Adrenal gland (tissue), 5 donors: ENCODE measurements around the gene TMEM74B.

Experiments used
- CTCF ChIP-seq, 6 experiments: fragments of 450-650 bp in 4 of 6; fragments of 200-600 bp in 2 of 6; sonication (generic) in 1 of 6; IDR thresholded peaks; 1 replicate in 5 of 6; 2 replicates in 1 of 6; pipeline versions ENCODE4 v1.5.1 to v1.8.0; 2016 to 2021; ENCODE audit warnings: antibody characterized with exemption in 6 of 6, mild to moderate bottlenecking in 2 of 6, moderate library complexity in 1 of 6
- POLR2A ChIP-seq, 2 donors: fragments of 450-650 bp; IDR thresholded peaks; one replicate each; pipeline ENCODE4 v1.6.1; 2017; ENCODE audit warnings: antibody characterized with exemption in 2 of 2, mild to moderate bottlenecking in 2 of 2, moderate library complexity in 1 of 2
- donor health status: DM: no; HTN: no; CAD: no.

- no peak for TF ChIP-seq CTCF (IDR thresholded peaks at IDR 0.05)
- no peak for TF ChIP-seq POLR2A (IDR thresholded peaks at IDR 0.05)
Measured at GRCh38 chr20:1225263-1225782, 40.5 kb upstream of the TMEM74B start.
